ENCODE data around the gene MMS19.

DNA sequence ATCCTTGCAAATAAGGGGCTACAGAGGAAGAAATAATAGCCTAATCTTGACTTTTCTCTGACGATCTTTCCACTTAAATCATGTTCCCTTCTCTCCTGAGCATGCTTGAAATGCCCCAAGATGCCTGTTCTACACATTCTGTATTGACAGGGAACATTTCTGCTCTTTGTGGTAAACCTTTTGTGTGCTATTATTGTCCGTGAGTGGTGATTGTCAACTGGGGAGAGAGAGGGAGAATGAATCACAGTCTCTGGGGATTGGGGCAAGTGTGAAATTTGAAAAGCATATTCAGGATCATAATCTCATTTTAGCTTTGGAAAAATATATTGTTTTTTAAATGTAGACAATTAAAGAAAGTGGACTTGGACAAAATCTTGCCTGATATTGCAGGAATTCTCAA is 21.1 kb upstream of the MMS19 start:
- TF ChIP-seq, protein P1, sequence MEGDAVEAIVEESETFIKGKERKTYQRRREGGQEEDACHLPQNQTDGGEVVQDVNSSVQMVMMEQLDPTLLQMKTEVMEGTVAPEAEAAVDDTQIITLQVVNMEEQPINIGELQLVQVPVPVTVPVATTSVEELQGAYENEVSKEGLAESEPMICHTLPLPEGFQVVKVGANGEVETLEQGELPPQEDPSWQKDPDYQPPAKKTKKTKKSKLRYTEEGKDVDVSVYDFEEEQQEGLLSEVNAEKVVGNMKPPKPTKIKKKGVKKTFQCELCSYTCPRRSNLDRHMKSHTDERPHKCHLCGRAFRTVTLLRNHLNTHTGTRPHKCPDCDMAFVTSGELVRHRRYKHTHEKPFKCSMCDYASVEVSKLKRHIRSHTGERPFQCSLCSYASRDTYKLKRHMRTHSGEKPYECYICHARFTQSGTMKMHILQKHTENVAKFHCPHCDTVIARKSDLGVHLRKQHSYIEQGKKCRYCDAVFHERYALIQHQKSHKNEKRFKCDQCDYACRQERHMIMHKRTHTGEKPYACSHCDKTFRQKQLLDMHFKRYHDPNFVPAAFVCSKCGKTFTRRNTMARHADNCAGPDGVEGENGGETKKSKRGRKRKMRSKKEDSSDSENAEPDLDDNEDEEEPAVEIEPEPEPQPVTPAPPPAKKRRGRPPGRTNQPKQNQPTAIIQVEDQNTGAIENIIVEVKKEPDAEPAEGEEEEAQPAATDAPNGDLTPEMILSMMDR (IDR thresholded peaks at IDR 0.05; ENCODE audit: low read depth, low read length, poor library complexity, severe bottlenecking) = no peak
- TF ChIP-seq EZH2phosphoT487 (IDR thresholded peaks at IDR 0.05; ENCODE audit: borderline replicate concordance, low read length) = no peak
